ENCODE measurements around the gene IFI27.

DNA sequence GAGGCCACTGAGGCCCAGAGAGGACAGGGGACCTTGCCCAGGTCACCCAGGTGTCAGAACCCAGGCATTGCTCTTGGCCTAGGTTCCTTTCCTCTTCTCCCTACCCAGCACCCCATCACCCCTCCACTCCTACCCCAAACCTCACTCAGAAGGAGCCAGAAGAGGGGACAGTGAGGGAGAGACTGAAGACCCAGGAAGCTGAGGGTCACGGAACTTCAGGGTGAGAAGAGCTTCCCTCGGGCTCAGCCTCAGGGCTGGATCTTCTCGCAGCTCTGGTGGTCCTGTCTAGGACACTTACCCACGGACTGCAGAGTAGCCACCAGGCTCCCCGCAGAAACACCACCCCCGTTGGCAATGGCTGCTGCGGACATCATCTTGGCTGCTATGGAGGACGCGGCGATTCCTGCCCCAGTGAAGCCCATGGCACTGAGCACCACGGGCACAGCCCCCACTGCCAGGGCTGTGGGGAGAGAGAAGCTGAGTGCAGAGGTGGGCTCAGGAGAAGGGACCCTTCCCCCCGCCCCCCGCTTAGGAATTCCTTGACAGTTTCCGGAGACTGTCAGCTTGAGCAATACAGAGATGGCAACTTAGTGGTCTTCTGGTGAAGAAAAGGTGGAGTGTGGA lies 17.8 kb downstream of the IFI27 start:
- TF ChIP-seq, protein P1, sequence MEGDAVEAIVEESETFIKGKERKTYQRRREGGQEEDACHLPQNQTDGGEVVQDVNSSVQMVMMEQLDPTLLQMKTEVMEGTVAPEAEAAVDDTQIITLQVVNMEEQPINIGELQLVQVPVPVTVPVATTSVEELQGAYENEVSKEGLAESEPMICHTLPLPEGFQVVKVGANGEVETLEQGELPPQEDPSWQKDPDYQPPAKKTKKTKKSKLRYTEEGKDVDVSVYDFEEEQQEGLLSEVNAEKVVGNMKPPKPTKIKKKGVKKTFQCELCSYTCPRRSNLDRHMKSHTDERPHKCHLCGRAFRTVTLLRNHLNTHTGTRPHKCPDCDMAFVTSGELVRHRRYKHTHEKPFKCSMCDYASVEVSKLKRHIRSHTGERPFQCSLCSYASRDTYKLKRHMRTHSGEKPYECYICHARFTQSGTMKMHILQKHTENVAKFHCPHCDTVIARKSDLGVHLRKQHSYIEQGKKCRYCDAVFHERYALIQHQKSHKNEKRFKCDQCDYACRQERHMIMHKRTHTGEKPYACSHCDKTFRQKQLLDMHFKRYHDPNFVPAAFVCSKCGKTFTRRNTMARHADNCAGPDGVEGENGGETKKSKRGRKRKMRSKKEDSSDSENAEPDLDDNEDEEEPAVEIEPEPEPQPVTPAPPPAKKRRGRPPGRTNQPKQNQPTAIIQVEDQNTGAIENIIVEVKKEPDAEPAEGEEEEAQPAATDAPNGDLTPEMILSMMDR (IDR thresholded peaks at IDR 0.05 in 4 of 5, conservative IDR thresholded peaks at IDR 0.05 in 1 of 5) = no peak
- no peak for TF ChIP-seq POLR2A (IDR thresholded peaks at IDR 0.05)
